CD4-positive, CD25-positive, alpha-beta regulatory T cell (primary cell): ENCODE results near the gene BMPER. TPM values are rescaled to one million over a fixed set of nuclear protein-coding genes. Genes with fewer than 3 reads are reported as not detected.
A peak's percentile ranks its signal among the peaks of the same experiment; 100 is the strongest.

ENCODE experiments used
- ATAC-seq, 2 donors: fragments of 150-1000 bp; cut with Tn5 transposase; one replicate each; pipeline ENCODE4 v1.10.0; 2021; ENCODE audit warnings: low read depth in 2 of 2, moderate number of reproducible peaks in 2 of 2, moderate library complexity in 1 of 2
- DNase-seq, 3 donors: peaks; one replicate each; pipeline versions ENCODE4 v3.0.0 to v3.0.0-alpha.2; 2012 to 2022; ENCODE audit warnings: mixed read lengths in 1 of 3
- H3K27ac ChIP-seq: one replicate; pipeline ENCODE4 v1.7.0; 2013; ENCODE audit warnings: mild to moderate bottlenecking, low read length; ENCODE audit not compliant: insufficient read depth, poor library complexity, severe bottlenecking
- H3K27me3 ChIP-seq: one replicate; pipeline ENCODE4 v1.7.0; 2013; ENCODE audit warnings: low read length; ENCODE audit not compliant: control insufficient read depth, insufficient read depth
- H3K36me3 ChIP-seq: one replicate; pipeline ENCODE4 v1.7.0; 2013; ENCODE audit warnings: mild to moderate bottlenecking, low read length, moderate library complexity; ENCODE audit not compliant: control insufficient read depth, insufficient read depth
- H3K4me1 ChIP-seq: 2 replicates; pipeline ENCODE4 v1.7.0; 2013; ENCODE audit warnings: mild to moderate bottlenecking, low read length; ENCODE audit not compliant: insufficient read depth, control insufficient read depth, poor library complexity, severe bottlenecking
- H3K4me3 ChIP-seq: one replicate; pipeline ENCODE4 v1.7.0; 2013; ENCODE audit warnings: low read depth, mild to moderate bottlenecking, low read length, moderate library complexity
- H3K9me3 ChIP-seq, 2 experiments: 1 replicate in 1 of 2; 2 replicates in 1 of 2; pipeline ENCODE4 v1.7.0; 2013; ENCODE audit warnings: low read length in 2 of 2, mild to moderate bottlenecking in 1 of 2, moderate library complexity in 1 of 2; ENCODE audit not compliant: control insufficient read depth in 2 of 2
- H3K27ac Mint-ChIP-seq, 3 donors: one replicate each; pipeline ENCODE4 v1.8.0; 2020 to 2022; ENCODE audit warnings: mild to moderate bottlenecking in 3 of 3, mixed read lengths in 3 of 3, moderate library complexity in 2 of 3
- H3K27me3 Mint-ChIP-seq: one replicate; pipeline ENCODE4 v1.8.0; 2022; ENCODE audit warnings: mild to moderate bottlenecking, mixed read lengths
- H3K36me3 Mint-ChIP-seq: one replicate; pipeline ENCODE4 v1.8.0; 2020; ENCODE audit warnings: mixed read lengths
- H3K4me1 Mint-ChIP-seq, 4 donors: one replicate each; pipeline ENCODE4 v1.8.0; 2020 to 2022; ENCODE audit warnings: mixed read lengths in 4 of 4, mild to moderate bottlenecking in 1 of 4
- H3K4me3 Mint-ChIP-seq, 4 donors: one replicate each; pipeline ENCODE4 v1.8.0; 2020 to 2022; ENCODE audit warnings: mild to moderate bottlenecking in 4 of 4, mixed read lengths in 4 of 4, moderate library complexity in 3 of 4
- H3K9me3 Mint-ChIP-seq, 7 donors: one replicate each; pipeline ENCODE4 v1.8.0; 2020 to 2022; ENCODE audit warnings: mixed read lengths in 7 of 7, mild to moderate bottlenecking in 3 of 7, moderate library complexity in 2 of 7
- polyA plus RNA-seq, 4 donors: library from polyadenylated mRNA; unstranded; fragments of 300-500 nt; fragmentation: Illumina TruSeq; gene quantifications; one replicate each; pipeline ENCODE4 v1.2.3, GENCODE V29; 2021
- total RNA-seq: library from RNA; stranded (reverse); gene quantifications from one replicate; pipeline ENCODE4 v1.2.3, GENCODE V29; 2022

Gene BMPER
- total and polyA plus RNA-seq, 5 donors from 2014 or later, result not detected

- DNase-seq (no peak), ATAC-seq (no peak)
- Mint-ChIP-seq H3K4me3 (no peak overlapping the region), H3K27ac (no peak overlapping the region), H3K36me3 (no peaks in the 10 kb centered on the region), H3K4me1 (peaks cover 0 to 6% (median 1%) of the 10 kb centered on the region in 4 donors), H3K9me3 (peaks cover 0 to 6% (median 1%) of the 10 kb centered on the region in 7 donors), H3K27me3 (no peaks in the 10 kb centered on the region)
- H3K27ac ChIP-seq, result no peak overlapping the region
- no peaks in the 10 kb centered on the region for H3K27me3 ChIP-seq
- H3K4me3 ChIP-seq, result no peak overlapping the region
- no peaks in the 10 kb centered on the region for H3K9me3 ChIP-seq
- H3K4me1 ChIP-seq, result no peaks in the 10 kb centered on the region
- no peaks in the 10 kb centered on the region for H3K36me3 ChIP-seq
Measured at GRCh38 chr7:33996899-33997298, 91.6 kb downstream of the BMPER start.

DNA sequence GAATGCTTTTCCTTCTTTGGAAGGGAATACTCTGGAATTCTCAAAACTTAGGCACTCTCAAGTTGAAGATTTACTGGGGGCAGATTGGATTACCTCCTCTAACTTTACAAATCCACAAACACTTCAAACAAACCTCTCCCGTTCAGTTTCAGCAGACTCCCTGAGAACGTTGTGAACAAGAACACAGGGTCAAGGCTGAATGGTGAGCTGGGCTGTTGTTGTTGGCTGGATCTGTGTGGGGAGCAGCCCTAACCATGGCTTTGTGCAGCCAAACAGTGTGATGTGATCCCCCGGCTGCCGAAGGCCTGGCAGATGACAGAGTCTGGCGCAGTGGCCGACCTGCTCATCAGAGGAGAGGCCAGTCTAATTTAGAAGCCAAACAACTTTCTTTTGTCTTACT, 93.1 kb downstream of the BMPER start:
- peak overlapping the region in 1 of 4 donors; percentile 51 for H3K4me3 Mint-ChIP-seq
- H3K36me3 Mint-ChIP-seq, result no peaks in the 10 kb centered on the region
- Histone ChIP-seq H3K27me3 (no peaks in the 10 kb centered on the region), H3K27ac (no peak overlapping the region), H3K4me1 (no peaks in the 10 kb centered on the region), H3K36me3 (no peaks in the 10 kb centered on the region), H3K9me3 (no peaks in the 10 kb centered on the region), H3K4me3 (no peak overlapping the region)
- no peaks in the 10 kb centered on the region for H3K27me3 Mint-ChIP-seq
- ATAC-seq (no peak), DNase-seq (no peak)
- H3K9me3 Mint-ChIP-seq, result peaks cover 0 to 9% (median 3%) of the 10 kb centered on the region in 7 donors
- no peak overlapping the region for H3K27ac Mint-ChIP-seq
- peaks cover 0 to 6% (median 1%) of the 10 kb centered on the region in 4 donors for H3K4me1 Mint-ChIP-seq

- Mint-ChIP-seq H3K4me1 (no peaks in the 10 kb centered on the region), H3K9me3 (peaks cover 0 to 3% (median 0%) of the 10 kb centered on the region in 7 donors), H3K4me3 (no peak overlapping the region), H3K36me3 (no peaks in the 10 kb centered on the region), H3K27ac (no peak overlapping the region), H3K27me3 (no peaks in the 10 kb centered on the region)
- ATAC-seq (no peak), DNase-seq (no peak)
- Histone ChIP-seq H3K36me3 (no peaks in the 10 kb centered on the region), H3K4me1 (no peaks in the 10 kb centered on the region), H3K4me3 (no peak overlapping the region), H3K9me3 (no peaks in the 10 kb centered on the region), H3K27me3 (no peaks in the 10 kb centered on the region), H3K27ac (no peak overlapping the region)
Measured at GRCh38 chr7:34011017-34011695, 105.8 kb downstream of the BMPER start.

DNA sequence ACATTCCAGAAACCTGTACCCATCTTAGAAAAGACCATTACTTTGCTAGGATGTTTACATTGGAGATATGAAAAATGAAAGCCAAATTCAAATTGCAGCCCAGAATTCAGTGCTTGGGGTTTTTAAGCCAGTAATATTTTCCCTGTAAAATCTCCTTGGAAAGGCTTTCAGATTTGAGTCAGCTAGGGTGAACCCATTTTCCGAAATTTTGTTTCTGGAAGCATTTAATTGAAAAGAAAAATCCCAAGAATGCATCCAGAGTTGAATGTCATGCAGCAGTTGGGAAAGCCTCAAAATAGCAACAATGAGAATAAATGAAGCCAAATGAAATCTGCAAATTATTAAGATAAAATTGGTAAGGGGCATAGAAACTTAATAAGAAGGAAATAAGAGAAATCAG, 106.4 kb downstream of the BMPER start:
- H3K4me1 ChIP-seq, result no peaks in the 10 kb centered on the region
- no peaks in the 10 kb centered on the region for H3K36me3 ChIP-seq
- Mint-ChIP-seq H3K36me3 (no peaks in the 10 kb centered on the region), H3K4me1 (no peaks in the 10 kb centered on the region), H3K9me3 (peaks cover 0 to 3% (median 0%) of the 10 kb centered on the region in 7 donors), H3K4me3 (no peak overlapping the region), H3K27me3 (no peaks in the 10 kb centered on the region), H3K27ac (no peak overlapping the region)
- no peaks in the 10 kb centered on the region for H3K9me3 ChIP-seq
- H3K27me3 ChIP-seq, result no peaks in the 10 kb centered on the region
- DNase-seq (no peak), ATAC-seq (no peak)
- H3K27ac ChIP-seq, result no peak overlapping the region
- no peak overlapping the region for H3K4me3 ChIP-seq

DNA sequence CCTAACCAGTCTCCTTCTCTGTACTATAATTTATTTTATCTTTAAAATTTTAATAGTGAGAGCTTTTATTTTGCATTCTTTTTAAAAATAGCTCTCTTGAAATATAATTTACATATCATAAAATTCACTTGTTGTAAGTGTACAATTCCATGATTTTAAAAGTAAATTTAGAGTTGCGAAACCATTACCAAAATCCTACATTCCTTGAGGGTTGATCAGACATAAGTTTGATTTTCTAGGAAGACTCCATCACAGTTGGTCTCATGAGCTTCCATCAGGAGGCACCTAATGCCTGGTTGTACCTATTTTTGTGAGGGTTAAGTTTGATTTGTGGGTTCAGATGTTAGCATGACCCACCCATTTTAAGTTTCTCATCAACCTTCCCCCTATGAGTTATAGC, 108.1 kb downstream of the BMPER start:
- no peak for DNase-seq
- Mint-ChIP-seq H3K4me3 (no peak overlapping the region), H3K36me3 (no peaks in the 10 kb centered on the region), H3K27ac (no peak overlapping the region), H3K4me1 (no peaks in the 10 kb centered on the region), H3K27me3 (no peaks in the 10 kb centered on the region), H3K9me3 (peaks cover 0 to 3% (median 0%) of the 10 kb centered on the region in 7 donors)
- H3K27me3 ChIP-seq, result no peaks in the 10 kb centered on the region
- no peaks in the 10 kb centered on the region for H3K4me1 ChIP-seq
- no peak overlapping the region for H3K27ac ChIP-seq
- H3K36me3 ChIP-seq, result no peaks in the 10 kb centered on the region
- ATAC-seq, result no peak
- no peaks in the 10 kb centered on the region for H3K9me3 ChIP-seq
- H3K4me3 ChIP-seq, result no peak overlapping the region

- Histone ChIP-seq H3K4me1 (no peaks in the 10 kb centered on the region), H3K27me3 (no peaks in the 10 kb centered on the region), H3K9me3 (no peaks in the 10 kb centered on the region), H3K4me3 (no peak overlapping the region), H3K36me3 (no peaks in the 10 kb centered on the region), H3K27ac (no peak overlapping the region)
- ATAC-seq (no peak), DNase-seq (no peak)
- Mint-ChIP-seq H3K9me3 (peaks cover 0 to 3% (median 0%) of the 10 kb centered on the region in 7 donors), H3K4me3 (no peak overlapping the region), H3K27me3 (no peaks in the 10 kb centered on the region), H3K4me1 (no peaks in the 10 kb centered on the region), H3K36me3 (no peaks in the 10 kb centered on the region), H3K27ac (no peak overlapping the region)
Measured at GRCh38 chr7:34015651-34016050, 110.3 kb downstream of the BMPER start.

DNA sequence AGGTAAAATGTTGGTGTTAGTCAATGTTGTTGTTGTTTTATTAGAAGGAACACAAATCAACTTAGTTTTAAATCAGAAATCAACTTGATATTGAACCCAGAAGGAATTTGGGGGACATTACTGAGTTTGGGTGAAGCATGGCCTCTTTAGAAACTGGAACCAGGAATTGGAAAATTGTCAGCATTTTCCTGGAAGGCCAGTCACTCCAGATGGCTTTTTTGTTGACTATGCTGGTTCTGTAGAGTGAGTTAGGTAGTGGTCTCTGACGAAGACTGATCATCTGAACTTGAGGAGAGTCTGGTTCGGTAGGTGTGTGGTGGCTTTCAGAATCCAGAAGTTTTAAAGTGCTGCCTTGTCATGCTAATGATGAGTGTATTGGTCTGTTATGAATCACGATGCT, 111.5 kb downstream of the BMPER start:
- Mint-ChIP-seq H3K27me3 (no peaks in the 10 kb centered on the region), H3K27ac (no peak overlapping the region), H3K4me3 (no peak overlapping the region), H3K36me3 (no peaks in the 10 kb centered on the region), H3K4me1 (no peaks in the 10 kb centered on the region), H3K9me3 (peaks cover 0 to 3% (median 0%) of the 10 kb centered on the region in 7 donors)
- H3K9me3 ChIP-seq, result no peaks in the 10 kb centered on the region
- no peaks in the 10 kb centered on the region for H3K27me3 ChIP-seq
- no peak overlapping the region for H3K27ac ChIP-seq
- no peak for DNase-seq
- H3K4me3 ChIP-seq, result no peak overlapping the region
- H3K36me3 ChIP-seq, result no peaks in the 10 kb centered on the region
- no peak for ATAC-seq
- H3K4me1 ChIP-seq, result no peaks in the 10 kb centered on the region

GRCh38 chr7:34019301-34019790, 114.0 kb downstream of the BMPER start:
- H3K27ac ChIP-seq, result no peak overlapping the region
- no peaks in the 10 kb centered on the region for H3K4me1 ChIP-seq
- Mint-ChIP-seq H3K27ac (no peak overlapping the region), H3K36me3 (no peaks in the 10 kb centered on the region), H3K4me1 (no peaks in the 10 kb centered on the region), H3K9me3 (peaks cover 0 to 5% (median 0%) of the 10 kb centered on the region in 7 donors), H3K27me3 (no peaks in the 10 kb centered on the region), H3K4me3 (no peak overlapping the region)
- H3K27me3 ChIP-seq, result no peaks in the 10 kb centered on the region
- ATAC-seq (no peak), DNase-seq (no peak)
- H3K4me3 ChIP-seq, result no peak overlapping the region
- no peaks in the 10 kb centered on the region for H3K9me3 ChIP-seq
- H3K36me3 ChIP-seq, result no peaks in the 10 kb centered on the region
